HPDE6-E6E7 (cell line): ENCODE data around the gene DNAJC6.

Source experiments
- DNase-seq: peaks from one replicate; pipeline ENCODE4 v3.0.0; 2011; ENCODE audit warnings: missing footprints; ENCODE audit errors: extremely low spot score

The DNAJC6 gene

DNA sequence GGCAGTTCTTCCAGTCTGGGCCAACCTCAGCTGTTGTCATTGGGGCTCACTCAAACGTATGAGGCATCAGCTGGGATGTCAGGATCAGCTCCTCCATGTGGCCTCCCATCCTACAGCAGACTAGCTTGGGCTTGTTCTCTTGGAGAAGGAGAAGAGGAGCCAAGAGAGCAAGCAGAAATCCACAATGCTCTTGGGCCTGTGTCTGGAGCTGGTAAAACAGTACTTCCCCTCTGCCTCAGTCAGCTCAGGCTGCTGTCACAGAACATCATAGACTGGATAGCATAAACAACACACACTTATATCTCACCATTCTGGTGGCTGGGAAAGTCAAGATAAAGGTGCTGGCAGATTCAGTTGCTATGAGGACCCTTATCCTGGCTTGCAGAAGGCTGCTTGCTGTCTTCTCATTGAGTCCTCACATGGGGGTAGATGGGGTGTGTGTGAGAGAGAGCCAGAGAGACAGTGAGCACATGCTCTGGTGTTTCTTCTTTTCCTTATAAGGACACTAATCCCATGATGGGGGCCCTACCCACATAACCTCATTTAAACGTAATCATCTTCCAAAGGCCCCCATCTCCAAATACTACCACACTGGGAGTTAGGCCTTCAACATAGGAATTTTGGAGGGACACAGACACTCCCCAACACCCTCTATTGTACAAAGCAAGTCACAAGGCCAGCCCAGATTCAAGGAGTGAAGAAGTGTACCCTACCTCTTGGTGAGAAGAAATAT is 16.3 kb upstream of the DNAJC6 start:
- no peak for DNase-seq

- no peak for DNase-seq
Measured at GRCh38 chr1:65297706-65298105, 11.6 kb upstream of the DNAJC6 start.

DNA sequence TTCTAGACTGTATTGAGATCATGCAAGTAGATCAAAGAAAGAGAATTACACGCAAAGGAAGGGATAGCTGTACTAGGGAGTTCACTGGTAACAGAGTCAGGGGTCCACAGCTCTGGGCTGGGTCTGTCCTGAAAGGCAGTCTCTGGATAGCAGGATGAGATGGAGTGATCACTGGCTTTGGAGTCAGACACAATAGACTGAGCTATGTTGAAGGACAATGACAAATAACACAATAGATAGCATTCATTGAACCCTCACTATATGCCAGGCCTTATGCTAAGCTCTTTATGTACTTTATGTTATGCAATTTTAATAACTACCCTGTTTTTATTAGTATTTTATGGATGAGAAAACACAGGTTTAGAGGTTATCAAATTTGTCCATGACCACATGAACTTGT is 10.0 kb upstream of the DNAJC6 start:
- no peak for DNase-seq

DNA sequence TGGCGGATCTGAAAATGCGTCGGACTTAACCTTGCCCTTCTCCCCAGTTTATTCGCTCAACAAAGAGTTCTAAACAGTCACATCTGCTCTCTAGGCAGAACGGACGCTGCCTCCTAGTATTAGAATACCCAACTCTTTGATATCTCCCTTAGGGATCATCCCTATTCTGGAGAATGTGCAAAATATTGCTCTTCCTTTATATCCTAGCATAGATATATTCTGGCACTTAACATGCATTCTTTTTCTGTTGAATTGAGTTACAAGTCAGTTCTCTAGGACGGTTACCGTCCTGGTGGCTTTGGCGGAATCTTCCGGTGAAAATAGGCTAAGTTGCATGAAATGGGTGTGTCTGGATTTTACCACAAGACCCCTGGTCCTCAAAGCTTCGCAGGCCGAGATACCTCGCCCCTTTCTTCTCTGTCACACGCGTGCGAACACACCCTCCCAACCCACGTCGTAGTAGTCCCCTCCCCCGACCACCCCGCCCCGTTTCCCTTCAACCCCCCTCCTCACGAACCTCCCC is 501 bp upstream of the DNAJC6 start:
- no peak for DNase-seq

GRCh38 chr1:65310078-65310587 is 790 bp downstream of the DNAJC6 start:
- DNase-seq = no peak

DNA sequence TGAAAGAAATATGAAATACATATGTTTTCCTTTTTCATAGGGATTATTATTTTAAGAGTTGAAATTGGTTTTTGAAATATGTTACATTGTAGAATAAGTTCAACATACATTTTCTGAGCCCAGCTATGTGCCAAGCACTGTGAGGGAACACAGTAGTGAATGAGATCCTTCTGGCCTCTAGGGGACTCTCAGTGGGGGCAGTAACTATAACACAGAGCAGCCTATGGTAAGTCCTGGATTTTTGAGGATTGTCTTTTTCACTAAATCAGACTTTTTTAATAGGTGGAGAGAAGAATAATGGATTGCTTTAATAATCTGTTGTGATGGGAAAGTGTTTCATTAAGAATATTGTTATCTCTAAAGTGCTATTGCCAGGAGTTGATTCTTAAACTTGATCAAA is 2.4 kb downstream of the DNAJC6 start:
- no peak for DNase-seq

DNA sequence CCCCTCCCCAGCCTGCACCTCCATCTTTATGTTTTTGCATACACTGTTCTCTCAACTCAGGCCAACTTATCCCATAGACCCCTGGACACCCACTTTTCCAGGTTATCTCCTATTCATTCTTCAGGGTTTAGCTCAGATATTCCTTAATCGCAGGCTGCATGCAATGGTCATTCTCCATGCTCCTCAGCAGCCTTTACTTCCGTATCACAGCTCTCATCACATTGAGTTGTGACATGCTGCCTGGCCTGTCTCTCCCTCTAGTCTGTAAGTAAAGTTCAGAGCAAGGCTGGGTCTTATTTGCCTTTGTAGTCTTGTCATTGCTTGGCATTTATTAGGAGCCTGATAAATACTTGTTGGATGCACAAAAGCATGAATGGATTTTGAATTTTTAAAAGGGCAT is 6.9 kb downstream of the DNAJC6 start:
- no peak for DNase-seq

DNA sequence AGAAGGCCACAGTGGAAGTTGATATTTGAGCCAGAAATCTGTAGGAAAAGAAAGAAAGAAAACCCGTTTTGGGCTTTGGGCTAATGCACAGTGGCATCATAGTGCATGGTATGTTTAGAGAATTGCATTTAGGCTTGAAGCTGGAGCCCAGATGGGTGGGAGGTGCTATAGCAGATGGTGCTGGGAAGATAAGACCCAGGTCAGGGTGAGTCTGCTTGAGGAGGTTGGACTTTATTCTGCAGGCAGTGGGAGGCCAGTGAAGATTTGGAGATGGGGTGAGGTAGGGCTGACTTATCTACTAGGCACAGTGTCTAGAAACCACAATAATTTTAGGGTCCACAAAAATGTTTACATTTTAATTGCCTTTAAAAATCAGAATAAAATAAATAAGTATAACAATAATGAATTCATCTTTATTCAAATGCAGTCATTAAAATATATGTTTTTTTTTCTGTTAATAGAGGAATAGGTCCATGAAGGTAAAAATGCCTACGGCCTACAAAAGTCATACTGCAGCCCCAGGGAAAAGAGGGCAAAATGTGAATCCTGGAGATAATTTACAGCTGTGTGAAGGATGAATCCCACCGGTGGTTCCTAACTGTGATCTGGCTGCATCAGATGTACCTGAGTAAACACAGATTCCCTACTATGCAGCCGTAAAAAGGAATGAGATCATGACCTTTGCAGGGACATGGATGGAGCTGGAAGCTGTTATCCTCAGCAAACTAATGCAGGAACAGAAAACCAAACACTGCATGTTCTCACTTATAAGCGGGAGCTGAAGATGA is 8.7 kb downstream of the DNAJC6 start:
- DNase-seq = no peak

GRCh38 chr1:65319141-65319540 is 9.8 kb downstream of the DNAJC6 start:
- DNase-seq = no peak

- no peak for DNase-seq
Measured at GRCh38 chr1:65319754-65320153, 10.4 kb downstream of the DNAJC6 start.

GRCh38 chr1:65321879-65322278 is 12.5 kb downstream of the DNAJC6 start:
- DNase-seq = no peak

DNA sequence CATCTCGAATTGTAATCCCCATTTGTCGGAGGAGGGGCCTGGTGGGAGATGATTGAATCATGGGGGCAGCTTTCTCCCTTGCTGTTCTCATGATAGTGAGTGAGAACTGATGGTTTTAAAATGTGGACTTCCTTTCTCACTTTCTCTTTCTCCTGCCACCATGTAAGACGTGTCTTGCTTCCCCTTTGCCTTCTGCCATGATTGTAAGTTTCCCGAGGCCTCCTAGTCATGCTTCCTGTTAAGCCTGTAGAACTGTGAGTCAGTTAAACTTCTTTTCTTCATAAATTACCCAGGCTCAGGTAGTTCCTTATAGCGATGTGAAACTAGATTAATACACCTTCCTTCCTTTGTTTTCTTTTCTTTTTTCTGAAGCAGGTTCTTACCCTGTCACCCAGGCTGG is 13.9 kb downstream of the DNAJC6 start:
- DNase-seq = no peak

- DNase-seq = no peak
Measured at GRCh38 chr1:65330021-65330420, 20.7 kb downstream of the DNAJC6 start.

GRCh38 chr1:65330822-65331221 is 21.5 kb downstream of the DNAJC6 start:
- DNase-seq = no peak

- DNase-seq = no peak
Measured at GRCh38 chr1:65332821-65333220, 23.5 kb downstream of the DNAJC6 start.

DNA sequence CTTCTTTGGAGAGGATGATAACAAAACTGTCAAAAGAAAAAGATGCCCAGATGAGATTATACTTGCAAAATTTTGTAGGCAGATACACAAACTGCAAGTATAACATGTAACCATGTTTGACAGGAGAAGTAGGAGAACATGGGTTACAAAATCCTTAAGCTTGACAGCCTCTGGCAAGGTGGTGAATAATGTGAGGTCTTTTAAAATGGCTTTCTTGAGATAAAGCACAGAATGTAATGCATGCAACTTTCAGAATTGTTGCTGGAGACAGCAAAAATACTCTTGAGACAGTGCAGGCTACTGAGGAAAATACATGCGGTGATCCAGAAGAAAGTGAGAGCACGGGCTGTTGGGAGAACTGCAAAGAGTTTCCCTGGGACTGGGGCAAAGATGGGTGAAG is 24.7 kb downstream of the DNAJC6 start:
- DNase-seq = no peak

GRCh38 chr1:65339866-65340468 is 30.6 kb downstream of the DNAJC6 start:
- no peak for DNase-seq

DNA sequence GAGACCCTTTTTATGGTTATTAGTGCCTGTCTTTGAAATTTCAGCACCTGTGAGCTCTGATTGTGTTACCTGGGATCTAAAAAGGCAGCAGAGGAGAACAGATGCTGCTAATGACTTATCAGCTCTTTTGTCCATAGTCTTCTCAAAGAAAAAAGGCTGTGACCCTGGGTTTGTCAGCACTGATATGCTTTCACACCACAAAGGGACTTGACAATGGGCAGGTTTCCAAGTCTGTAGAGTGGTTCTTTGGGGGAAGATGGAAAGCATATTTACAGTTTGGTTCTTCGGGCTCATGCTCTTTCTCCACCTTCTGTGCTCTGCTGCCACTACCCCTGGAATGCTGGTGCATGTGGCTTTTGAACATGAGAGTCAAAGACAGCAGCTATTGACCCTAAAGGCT is 32.0 kb downstream of the DNAJC6 start:
- DNase-seq = no peak

- peak; percentile 57 for DNase-seq
Measured at GRCh38 chr1:65343286-65343685, 33.9 kb downstream of the DNAJC6 start.

- DNase-seq = no peak
Measured at GRCh38 chr1:65344171-65344814, 35.0 kb downstream of the DNAJC6 start.

DNA sequence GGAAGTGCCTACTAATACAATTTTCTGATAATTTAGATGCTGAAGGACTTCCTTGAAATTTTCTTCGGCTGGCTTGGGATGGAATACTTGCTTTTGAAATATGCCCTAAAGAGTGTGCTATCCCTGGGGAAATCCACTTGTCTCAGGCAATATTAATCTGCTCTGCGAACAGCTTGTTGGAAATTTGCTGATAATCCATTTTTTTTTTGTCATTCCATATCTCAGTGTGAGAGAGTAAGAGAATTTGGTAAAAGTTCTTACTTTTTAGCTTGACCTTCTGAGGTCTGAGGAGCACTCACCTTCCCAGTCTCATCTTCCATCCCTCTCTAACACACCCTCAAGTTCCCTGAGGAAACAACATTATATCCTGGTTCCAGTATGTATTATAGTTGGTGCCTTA is 36.8 kb downstream of the DNAJC6 start:
- no peak for DNase-seq
